NCI-H146 treated with DMSO at 0.1 percent for 48 hours (cell line): ENCODE results near the gene ITGAD.

ENCODE experiments used
- DNase-seq: peaks from one replicate; lab custom pipeline; 2025; ENCODE audit not compliant: unreplicated experiment; lab: John Stamatoyannopoulos, UW

ITGAD gene

DNA sequence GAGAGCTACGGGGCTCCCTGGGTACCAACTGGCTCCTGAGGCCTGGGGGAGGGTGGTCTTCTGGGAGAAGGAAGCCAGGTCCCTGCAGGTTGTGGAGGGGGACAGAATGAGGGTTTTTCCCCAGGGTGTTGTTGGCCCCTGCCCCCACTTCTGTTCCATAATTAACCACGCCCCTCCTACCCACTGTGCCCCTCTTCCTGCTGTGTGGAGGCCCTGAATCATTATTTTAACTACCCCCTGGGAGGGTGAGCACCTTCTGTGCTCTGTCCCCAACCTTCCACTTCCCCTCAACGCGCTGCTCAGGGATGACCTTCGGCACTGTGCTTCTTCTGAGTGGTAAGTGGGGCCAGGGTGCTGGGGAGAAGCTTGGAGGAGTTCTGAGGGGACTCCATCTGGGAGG is at the start of gene ITGAD:
ITGAD (plus strand) TSS at position 280 of the 400 bp plus-strand sequence; CDS start at position 306, 26 bp downstream.
- no peak for DNase-seq

DNA sequence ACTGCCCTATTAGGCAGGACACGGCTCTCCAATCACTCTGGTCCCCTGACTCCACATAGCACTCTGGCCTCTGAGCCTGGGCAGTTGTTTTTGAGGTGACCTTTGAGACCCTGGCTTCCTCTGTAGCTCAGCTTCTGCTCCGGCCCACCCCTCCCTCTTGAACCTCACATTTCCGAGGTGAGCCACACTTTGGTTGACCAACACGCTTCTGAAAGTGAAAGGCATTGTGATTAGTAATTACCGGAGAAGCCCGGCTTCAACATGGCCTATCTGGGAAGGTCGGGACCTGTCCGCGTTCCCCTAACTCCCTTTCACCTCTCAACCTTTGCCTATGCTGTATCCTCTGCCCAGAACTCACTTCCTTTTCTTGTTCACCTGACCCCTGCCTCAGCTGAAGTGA is 48.4 kb upstream of the ITGAD start:
- DNase-seq = no peak

DNA sequence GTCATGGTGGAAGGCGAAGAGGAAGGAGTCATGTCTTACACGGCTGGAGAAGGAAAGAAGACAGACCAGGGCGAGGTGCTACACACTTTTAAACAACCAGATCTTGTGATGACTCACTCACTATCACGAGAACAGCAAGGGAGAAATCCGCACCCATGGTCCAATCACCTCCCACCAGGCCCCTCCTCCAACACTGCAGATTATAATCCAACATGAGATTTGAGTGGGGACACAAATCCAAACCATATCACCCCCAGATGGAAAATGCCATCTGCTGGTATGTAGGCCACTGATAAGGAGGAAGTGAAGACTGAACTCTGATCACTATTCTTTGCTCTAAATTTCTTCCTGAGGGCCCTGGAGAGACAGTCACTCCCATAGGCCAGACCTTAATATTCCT is 45.7 kb upstream of the ITGAD start:
- no peak for DNase-seq

GRCh38 chr16:31348579-31348978 is 44.6 kb upstream of the ITGAD start:
- no peak for DNase-seq

GRCh38 chr16:31350275-31351005 is 42.7 kb upstream of the ITGAD start:
- DNase-seq = no peak

DNA sequence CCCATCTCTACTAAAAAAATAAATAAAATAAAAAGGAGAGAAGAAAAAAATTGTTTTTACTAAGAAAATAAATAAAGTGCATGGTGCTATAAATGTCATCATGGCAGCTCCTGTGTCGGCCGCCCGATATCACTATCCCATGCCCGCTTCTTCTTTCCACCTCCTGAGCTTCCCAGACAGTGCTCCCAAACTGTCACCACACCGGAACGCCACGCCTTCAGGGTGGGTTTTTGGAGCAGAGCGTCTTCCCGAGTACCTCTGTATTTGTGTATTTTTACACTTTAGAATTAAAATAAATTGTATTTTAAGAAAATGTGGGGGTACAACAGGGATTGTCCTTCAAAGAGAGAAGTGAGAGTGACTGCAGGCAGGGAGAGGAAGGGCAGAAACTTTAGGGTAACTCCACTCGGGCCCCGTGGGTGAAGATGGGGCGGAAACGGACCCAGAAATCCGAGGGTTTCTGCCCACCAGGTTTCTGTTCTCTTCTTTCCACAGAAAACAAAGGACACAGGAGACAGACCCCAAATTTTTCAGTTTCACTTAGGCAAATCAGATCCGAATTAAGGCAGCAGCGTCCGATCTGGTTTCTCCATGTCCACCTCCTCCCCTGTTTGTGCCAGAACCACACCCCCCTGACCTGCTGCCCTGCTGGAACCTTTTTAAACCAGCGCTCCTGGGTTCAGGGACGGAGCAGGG is 41.7 kb upstream of the ITGAD start:
- no peak for DNase-seq

GRCh38 chr16:31351942-31352325 is 41.2 kb upstream of the ITGAD start:
- no peak for DNase-seq

- DNase-seq = no peak
Observed at GRCh38 chr16:31352376-31353115, 40.6 kb upstream of the ITGAD start.

DNA sequence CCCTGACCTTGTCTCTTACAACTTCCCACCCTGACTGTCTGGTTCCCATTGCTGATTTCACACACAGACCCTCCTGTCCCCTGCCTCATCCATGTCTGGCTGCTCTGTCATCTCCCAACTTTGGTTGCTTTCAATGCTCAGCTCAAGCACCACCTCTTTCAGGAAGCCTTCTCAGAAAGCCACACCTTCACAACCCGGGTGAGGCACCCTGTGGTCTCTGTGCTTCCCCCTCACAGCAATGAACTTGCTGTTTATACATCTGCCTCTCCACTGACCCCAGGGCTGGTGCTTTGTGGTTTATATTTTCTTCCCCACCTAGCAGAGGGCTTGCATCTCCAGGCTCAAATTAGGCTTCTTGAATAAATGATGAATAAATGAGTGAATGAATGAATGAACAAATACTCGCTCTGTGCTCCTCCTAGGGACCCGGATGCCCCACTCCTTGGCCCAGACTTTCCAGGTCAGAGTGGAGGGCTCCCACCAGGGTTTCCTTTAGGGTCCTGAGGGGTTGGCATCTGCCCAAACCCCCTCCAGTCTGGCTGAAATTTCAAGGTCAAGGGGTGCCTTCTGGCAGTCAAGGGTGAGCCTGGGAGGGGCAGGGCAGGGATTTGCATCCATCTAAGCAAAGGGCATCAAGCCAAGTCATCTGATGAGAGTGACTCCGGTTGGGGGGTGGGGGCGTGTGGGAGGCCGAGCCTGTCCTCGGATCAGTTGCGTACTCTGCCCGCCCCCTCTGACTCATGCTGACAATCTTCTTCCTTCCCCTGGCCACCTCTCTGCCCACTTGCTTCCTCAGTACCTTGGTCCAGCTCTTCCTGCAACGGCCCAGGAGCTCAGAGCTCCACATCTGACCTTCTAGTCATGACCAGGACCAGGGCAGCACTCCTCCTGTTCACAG is 38.5 kb upstream of the ITGAD start, which contains the start of gene ITGAX:
ITGAX (plus strand) TSS at position 783 of the 898 bp plus-strand sequence; CDS start at position 862, 79 bp downstream.
- DNase-seq = no peak

- no peak for DNase-seq
Observed at GRCh38 chr16:31355431-31356100, 37.6 kb upstream of the ITGAD start.

DNA sequence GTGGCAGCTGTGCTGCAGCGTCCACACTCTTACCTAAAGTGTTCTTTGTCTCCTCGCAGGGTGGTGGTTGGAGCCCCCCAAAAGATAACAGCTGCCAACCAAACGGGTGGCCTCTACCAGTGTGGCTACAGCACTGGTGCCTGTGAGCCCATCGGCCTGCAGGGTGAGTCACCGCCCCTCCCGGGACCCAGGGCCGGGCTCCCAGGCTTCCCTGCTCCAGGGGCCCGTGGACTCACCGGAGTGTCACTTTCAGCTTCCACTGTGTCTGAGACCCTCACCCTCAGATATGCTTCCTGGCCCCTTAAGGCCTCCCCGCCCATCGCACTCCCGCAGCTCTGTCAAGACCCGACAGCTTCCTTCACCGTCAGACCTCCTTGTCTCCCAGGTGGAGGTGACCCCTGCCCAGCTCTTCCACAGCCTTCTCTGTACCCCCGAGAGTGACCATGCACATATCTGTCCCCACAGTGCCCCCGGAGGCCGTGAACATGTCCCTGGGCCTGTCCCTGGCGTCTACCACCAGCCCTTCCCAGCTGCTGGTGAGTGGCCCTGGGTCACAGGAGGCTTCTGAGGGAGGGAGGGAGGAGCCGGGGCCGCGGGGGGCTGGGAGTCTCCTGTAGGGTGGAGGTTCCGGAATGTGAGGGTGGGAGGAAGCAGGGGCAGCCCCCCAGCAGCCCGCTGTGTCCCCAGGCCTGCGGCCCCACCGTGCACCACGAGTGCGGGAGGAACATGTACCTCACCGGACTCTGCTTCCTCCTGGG is 36.4 kb upstream of the ITGAD start:
- DNase-seq = no peak

GRCh38 chr16:31357324-31358109 is 35.6 kb upstream of the ITGAD start:
- no peak for DNase-seq

- DNase-seq = no peak
Observed at GRCh38 chr16:31360251-31360650, 32.9 kb upstream of the ITGAD start.

- no peak for DNase-seq
Observed at GRCh38 chr16:31361201-31362110, 31.7 kb upstream of the ITGAD start.

- DNase-seq = no peak
Observed at GRCh38 chr16:31362476-31363405, 30.4 kb upstream of the ITGAD start.

- DNase-seq = no peak
Observed at GRCh38 chr16:31363721-31364120, 29.4 kb upstream of the ITGAD start.

DNA sequence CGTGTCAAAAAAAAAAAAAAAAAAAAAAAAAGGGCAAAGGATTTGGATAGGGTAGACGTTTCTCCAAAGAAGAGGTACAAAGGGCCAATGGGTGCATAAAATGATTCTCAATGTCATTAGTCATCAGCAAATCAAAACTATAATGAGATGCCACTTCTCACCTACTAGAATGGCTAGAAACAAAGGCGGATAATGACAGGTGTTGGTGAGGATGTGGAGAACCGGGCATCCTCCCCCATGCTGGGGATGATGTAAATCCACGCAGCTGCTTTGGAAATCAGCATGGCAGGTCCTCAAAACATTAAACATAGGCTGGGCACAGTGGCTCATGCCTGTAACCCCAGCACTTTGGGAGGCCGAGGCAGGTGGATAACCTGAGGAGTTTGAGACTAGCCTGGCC is 28.7 kb upstream of the ITGAD start:
- no peak for DNase-seq
